ENCODE measurements around the gene NEK10.
"Not testable (repeated sequence)": the region's sequence is repeated elsewhere in the genome, so short reads cannot be mapped to it uniquely, and the experiment has no call there.

NEK10 gene, protein sequence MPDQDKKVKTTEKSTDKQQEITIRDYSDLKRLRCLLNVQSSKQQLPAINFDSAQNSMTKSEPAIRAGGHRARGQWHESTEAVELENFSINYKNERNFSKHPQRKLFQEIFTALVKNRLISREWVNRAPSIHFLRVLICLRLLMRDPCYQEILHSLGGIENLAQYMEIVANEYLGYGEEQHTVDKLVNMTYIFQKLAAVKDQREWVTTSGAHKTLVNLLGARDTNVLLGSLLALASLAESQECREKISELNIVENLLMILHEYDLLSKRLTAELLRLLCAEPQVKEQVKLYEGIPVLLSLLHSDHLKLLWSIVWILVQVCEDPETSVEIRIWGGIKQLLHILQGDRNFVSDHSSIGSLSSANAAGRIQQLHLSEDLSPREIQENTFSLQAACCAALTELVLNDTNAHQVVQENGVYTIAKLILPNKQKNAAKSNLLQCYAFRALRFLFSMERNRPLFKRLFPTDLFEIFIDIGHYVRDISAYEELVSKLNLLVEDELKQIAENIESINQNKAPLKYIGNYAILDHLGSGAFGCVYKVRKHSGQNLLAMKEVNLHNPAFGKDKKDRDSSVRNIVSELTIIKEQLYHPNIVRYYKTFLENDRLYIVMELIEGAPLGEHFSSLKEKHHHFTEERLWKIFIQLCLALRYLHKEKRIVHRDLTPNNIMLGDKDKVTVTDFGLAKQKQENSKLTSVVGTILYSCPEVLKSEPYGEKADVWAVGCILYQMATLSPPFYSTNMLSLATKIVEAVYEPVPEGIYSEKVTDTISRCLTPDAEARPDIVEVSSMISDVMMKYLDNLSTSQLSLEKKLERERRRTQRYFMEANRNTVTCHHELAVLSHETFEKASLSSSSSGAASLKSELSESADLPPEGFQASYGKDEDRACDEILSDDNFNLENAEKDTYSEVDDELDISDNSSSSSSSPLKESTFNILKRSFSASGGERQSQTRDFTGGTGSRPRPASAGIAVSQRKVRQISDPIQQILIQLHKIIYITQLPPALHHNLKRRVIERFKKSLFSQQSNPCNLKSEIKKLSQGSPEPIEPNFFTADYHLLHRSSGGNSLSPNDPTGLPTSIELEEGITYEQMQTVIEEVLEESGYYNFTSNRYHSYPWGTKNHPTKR

DNA sequence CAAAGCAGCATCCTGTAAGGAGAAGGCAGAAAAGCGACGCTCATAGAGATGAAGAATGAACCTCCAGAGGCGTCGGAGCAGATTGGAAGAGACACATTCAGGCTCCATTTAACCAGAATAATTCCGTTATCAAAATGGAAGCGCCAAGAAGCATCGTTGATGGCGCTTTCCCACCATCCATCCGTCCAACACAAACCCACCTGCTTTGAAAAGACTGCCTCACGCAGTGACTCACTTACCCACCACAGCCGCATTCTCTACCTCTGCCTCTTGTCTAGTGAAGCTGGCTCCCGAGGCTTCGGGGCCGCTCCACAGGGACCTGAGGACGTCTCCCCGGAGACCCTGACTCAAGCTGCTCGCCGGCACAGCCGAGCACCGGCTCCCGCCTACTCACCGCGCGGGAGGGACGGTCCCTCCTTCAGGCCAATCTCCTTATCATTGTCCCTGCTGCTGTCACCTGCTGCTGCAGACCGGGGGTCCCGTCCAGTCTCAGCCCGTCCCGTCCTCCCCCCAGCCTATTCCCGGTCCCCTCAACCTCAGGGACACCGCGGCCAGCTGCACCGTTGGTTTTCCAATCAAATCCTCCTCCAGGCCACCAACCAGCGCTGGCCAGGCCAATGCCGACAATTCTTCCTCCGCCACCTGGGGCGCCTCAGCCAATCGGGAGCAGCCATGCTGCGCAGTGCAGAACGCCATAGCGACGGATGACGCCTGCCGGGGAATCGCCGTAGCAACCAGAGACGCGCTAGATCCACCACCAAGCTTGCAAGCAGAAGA lies at the start of gene NEK10:
Gene NEK10 (minus strand): TSS at position 553 of the 777 bp plus-strand sequence. CDS start 16,501 bp downstream, outside the sequence.
- peak; percentile 82 for DNase-seq

DNA sequence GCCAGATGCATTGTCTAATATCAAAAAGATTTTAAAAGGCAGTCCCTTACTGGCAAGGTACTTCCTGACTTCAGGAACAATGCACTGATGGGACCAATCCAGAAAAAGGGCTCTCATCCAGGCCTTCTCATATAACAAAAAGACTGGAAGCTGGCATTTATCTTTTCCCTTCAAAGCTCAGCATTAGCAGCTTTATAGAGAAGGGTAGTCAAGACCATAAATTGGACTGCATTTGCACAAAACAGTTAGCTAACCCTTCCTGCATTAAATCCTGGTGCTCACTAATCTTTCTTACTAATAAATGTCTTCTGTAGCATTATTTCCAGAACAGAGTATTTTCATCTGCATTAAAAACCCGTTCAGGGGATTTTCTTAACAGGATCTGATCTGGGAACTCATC lies 46.0 kb upstream of the NEK10 start:
- DNase-seq = no peak

GRCh38 chr3:27392950-27393679 lies 23.9 kb upstream of the NEK10 start:
- DNase-seq = no peak

- not testable (repeated sequence) for DNase-seq
Observed at GRCh38 chr3:27392414-27392813, 23.2 kb upstream of the NEK10 start.

DNA sequence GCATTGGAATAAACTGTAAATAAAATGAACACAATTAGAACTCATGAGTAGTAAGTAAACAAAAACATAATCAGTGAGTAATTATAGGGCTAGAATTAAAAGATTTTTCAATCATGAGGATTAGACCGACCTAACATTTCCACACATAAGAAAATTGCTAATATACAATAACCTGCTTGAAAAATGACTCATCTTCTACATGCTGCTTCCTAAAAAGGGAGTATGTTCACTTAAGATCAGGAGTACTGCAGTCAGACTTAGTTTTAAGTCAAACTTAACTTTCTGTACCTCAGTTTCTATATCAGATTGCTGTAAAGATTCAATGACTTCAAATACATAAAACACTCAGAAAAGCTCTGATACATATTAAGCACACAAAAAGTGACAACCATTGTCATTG lies 22.6 kb upstream of the NEK10 start:
- DNase-seq = no peak

DNA sequence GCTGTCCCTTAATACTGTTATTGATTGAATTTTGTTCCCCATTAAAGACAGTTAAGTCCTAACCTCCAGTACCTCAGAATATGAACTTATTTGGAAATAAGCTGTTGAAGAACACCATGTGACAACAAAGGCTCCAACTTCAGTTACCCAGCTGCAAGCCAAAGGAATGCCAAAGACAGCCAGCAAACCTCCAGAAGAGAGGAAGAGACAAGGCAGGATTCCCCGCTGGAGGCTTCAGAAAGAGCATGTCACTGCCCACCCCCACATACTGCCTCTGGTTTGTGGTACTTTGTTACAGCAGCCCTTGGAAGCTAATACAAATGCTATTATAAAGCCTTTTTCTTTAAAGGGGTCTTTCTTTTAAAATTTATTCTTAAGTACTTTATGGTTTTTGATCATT lies 18.4 kb upstream of the NEK10 start:
- DNase-seq = no peak

DNA sequence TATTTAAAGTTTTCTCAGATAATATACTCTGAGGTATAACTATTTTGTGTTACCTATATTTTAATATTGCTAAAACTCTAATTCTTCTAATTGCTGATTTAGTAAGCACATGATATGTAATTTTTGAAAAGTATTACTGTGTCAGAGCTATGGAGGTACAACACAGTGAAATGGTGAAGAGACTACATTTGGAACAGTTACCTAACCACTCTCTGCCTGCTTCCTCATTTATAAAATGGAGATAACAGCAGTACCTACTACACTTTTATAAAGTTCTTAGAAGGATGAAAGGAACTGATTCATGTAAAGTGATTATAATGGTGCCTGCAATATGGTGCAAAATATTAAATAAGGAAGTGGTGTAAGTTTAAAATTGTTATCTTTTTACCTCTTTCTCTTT lies 16.3 kb upstream of the NEK10 start:
- no peak for DNase-seq

DNA sequence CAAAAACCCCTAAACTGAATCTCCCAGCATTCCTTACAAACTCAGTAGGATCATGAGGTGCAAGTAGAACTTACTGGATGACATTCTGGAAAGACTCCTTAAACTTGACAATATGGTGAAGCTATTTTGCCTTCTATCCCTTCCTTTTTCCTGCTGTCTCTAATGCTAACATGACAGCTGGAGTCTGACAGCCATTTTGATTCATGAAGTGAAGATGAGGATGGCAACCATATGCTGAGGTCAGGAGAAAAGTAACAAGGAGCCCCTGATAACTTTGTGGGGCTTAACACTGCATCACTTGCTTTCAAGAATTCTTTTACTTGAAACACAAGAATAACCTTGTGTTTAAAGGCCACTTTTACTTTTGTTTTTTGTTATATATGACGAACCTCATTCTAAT lies 15.0 kb upstream of the NEK10 start:
- no peak for DNase-seq

DNA sequence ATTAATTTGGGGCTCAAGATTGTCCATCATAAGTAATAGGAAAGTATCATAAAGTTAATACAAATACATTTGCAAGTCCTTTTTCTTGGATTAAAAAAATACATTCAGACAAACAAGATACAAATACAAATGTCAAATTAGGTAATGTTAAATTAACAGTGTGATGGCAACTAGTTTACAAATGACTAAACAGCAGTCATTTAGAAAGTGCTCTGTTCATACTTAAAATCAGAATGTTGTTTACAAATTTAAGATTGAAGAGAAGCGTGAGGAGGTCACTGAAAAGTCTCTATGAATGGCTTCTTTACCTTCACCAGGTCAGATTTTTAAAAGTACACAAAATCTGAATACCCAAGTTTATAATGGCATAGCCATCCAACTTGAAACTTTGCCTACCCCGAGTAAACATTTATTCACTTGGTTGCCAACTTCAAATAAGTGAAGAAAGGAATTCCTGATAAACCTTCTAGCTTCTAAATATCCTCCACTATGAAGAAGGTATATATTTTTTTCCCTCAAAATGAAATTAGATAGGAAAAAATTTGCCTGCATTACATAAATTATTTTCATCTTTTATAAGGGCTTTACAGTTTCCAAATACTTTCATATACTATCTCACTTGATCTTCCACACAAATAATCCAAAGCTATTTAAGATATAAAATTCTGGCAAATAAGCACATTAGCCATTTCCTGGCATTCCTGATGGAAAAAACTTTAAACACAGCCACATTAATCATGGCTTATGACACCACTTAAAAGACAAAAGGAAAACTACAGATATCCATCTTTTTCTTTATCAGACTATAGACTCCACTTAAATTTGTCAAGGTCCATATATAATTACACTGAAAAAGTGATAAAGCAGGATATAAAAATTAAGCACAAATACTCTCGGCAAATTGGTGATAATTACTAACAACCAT lies 11.5 kb upstream of the NEK10 start:
- no peak for DNase-seq

- no peak for DNase-seq
Observed at GRCh38 chr3:27378331-27378730, 9.1 kb upstream of the NEK10 start.

GRCh38 chr3:27376109-27376772 lies 7.1 kb upstream of the NEK10 start:
- no peak for DNase-seq

DNA sequence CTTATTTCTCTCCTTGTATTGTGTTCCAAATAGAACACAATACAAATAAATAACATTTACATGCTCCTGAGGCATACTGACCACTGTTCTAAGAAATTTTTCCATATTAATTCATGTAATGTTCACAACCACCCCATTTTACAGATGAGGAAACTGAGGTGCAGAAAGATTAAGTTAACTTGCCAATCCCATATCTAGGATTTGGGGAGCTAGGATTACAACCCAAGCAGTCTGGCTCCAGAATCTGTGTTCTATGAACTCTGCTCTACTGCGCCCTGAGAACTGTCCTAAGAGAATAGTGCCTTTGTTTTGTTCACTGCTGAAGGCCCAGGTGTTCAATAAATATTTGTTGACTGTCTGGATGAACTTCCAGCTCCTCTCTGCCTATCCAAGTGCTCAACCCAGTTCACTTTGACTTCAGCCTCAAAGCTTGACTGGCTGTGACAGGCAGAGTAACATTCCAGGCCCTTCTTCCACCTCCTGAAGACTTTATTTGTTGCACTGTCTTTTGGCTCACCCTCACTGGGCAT lies 3.1 kb downstream of the NEK10 start:
- no peak for DNase-seq

DNA sequence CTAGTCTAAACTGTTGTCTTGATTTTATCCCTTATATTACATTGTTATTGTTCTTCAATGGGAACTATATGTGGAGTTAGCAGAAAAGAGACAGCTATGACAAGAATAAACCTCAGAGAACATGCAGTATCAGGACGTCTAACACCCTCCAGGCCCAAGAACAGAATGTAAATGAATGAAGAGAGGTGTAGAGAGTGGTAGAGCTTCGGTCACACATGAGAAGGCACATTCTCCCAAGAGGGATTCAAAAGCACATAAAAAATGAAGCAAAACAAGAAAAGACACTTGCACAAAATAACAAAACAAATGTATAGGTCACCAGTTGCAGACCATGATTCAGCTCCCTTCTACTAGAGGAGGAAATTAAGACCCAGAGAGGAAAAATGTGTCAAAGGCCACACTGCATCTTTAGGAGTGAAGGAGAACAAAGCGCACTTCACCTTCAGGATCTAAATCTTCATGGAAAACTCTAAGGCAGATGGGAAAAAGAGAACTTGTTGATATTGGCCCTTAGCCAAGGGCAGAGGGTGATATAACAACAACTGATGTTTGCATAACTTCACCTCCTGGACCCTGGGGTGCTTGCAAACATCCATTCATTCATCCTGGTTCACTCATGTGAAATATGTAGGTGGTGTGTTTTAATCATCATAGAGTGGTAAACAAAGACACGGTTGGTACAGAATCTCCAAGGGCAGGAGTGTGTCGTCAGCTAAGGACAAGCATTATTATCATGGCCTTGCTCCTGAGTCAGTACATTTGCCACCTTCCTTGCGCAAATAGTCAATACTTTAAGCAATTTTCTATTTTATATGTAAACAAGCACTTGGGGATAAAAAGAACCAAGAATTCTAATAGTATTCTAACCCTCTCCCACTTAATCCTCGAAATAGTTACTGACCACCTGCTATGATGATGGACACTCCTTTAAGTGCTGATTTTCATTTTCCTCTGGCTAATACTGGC lies 8.8 kb downstream of the NEK10 start:
- no peak for DNase-seq

- no peak for DNase-seq
Observed at GRCh38 chr3:27358372-27358771, 10.8 kb downstream of the NEK10 start.

DNA sequence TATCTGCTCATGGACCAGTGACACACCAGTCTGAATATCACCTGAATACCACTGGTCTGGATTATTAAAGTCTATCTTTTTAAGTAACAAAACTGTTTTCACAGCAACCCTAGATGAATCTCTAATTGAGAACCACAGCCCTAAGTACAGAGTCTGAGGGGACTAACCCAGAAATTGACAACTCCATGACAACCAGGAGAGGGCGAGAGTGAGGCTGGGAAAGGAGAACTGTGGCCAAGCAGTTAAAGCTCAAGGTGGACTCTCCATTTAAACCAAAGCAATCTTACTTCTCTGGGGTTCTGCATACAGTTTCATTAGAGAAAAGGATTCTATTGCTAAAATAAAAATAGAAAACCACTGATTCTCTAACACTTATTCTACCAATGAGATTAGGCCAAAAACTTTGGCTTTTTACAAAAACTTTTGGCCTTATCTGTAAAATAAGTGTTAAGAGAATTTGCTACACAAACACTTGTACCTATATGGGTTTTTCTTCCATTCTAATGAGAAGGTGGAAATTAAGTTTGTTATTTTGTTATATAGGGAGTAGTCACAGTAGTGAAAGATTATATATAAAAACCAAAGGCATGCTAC lies 11.4 kb downstream of the NEK10 start:
- DNase-seq = peak; percentile 49

- no peak for DNase-seq
Observed at GRCh38 chr3:27356976-27357375, 12.2 kb downstream of the NEK10 start.

DNA sequence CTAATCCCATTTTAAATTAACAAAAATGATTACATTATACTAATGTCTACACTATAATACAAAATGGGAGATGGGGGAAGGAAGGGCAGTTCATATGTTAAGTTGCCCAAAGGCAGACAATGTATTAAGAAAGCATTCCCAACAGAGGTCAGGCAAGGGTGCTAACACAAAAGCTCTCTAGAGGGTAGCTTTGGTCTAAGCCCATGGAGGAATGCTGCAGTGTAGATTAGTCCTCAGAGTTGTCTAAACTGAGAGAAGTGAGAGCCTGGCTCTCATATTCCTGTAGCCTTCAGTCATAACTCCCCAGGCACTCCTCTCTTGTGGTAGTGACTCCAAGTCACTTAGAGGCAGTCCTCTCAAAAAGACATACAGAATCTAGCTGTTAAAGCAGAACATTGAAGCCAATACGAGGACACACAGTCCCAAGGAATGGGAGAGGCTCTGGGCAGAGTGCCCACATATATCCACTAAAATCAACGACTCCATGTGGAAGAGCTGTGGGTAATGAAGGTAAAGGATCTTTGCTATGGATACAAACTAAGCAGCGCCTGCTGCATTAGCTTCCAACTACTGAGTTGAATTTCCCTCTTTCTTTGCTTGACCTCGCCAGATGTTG lies 14.5 kb downstream of the NEK10 start:
- DNase-seq = no peak

DNA sequence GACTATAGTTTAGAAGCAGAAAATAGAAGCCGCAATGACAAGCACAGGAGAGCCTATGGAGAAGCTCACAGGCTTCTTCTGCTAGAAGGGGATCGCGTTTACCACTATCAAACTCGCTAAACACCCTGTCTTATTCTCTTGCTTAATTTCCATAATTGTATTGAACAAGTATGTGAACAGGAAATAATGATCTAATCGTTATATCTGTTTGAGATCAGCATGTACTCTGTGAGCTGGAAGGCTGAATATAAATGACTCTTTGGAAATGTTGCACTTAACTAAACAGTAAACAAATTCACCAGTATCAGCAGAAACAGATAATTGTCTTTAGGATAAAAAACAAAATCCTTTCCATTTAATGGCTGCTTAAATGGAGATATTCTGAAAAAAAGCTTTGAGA lies 15.0 kb downstream of the NEK10 start:
- DNase-seq = no peak

Measured in RPMI8226 (cell line).